HG02884 (cell line): ENCODE data around the gene RND3.

Source experiments
- ATAC-seq: cut with Tn5 transposase; IDR thresholded peaks from one replicate; pipeline ENCODE4 v1.9.1; 2021; ENCODE audit warnings: mild to moderate bottlenecking, moderate library complexity; ENCODE audit not compliant: unreplicated experiment

The RND3 gene

GRCh38 chr2:150445398-150445797 is 42.1 kb downstream of the RND3 start:
- no peak for ATAC-seq

DNA sequence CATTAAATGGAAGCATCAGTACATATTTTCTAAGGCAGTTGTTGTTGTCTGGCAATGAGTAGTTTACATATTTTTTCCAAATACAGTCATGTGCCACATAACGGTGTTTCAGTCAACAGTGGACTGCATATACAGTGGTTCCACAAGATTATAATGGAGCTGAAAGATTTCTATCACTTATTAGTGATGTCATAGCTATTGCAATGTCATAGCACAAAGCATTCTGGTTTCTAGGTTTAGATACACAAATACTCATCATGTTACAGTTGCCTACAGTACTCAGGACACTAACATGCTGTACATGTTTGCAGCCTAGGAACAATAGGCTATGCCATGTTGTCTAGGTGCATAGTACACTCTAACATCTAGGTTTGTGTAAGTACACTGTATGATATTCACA is 45.0 kb downstream of the RND3 start:
- ATAC-seq = no peak

DNA sequence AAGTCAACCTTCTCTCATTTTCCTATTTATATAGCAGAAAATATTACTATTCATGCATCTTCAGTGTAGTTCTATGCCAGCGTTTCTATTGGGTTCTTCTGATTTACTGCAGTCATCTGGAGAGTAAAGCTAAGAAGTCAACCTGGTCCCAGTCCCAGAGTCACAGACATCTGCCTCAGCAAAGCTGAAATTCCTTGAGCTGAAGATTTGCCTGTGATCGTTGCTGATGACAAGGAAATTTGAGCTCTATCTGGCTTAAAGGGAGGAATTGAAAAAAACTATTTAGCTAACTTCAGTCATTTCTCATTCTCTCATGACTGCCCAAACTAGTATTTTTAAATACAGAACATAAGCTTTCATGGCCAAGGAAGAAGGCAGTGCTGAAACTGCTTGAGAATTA is 45.7 kb downstream of the RND3 start:
- no peak for ATAC-seq

DNA sequence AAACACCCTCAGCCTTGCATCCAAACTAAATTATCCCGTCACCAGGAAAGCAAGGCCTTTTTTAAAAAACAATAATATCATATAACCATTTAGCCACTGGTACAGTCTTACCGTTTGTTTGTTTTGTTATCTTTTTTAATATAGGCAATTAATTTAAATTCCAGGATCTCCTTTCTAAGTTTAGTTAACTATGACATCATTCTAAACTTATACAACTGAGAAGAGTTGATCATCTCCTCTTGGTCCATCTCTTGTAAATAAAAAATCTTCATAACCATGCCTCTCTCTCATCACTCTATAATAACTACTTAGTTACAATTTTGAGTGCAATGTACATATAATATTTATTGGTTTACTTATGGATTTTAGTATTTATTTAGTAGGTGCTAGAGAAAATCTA is 46.2 kb downstream of the RND3 start:
- no peak for ATAC-seq

GRCh38 chr2:150438654-150439053 is 48.8 kb downstream of the RND3 start:
- ATAC-seq = no peak

DNA sequence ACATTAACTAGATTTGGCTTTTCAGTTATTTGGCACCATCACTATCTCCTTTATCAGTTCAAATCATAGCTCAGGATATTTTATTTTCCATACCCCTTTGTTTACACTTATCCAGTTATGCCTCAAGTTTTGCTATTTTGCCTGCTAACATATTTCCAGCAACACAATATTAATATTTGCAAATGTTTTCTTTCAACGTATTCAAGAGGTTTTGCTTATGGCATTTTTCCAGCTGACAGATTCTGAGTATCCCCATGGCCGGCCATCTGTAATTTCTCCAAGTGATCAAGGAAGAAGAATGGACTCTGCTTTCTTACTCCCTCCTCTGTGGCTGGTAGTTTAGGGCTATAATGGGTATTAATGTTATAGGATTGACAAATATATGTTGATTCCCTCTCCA is 49.4 kb downstream of the RND3 start:
- ATAC-seq = no peak

DNA sequence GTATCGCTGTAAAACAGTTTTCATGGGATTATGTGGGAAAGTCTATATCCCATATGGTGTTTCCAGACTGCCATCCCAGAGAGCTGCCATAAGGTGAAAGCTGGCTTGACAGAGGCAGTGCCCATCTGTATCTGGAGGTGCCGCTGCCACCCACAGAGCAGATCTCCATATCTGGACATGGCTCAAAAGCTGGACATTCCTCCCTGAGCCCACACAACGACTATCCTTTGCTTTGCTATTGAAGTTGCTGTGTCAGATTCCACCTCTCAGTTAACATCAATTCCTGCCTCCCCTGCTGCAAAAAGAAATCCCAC is 55.2 kb downstream of the RND3 start:
- ATAC-seq = no peak

DNA sequence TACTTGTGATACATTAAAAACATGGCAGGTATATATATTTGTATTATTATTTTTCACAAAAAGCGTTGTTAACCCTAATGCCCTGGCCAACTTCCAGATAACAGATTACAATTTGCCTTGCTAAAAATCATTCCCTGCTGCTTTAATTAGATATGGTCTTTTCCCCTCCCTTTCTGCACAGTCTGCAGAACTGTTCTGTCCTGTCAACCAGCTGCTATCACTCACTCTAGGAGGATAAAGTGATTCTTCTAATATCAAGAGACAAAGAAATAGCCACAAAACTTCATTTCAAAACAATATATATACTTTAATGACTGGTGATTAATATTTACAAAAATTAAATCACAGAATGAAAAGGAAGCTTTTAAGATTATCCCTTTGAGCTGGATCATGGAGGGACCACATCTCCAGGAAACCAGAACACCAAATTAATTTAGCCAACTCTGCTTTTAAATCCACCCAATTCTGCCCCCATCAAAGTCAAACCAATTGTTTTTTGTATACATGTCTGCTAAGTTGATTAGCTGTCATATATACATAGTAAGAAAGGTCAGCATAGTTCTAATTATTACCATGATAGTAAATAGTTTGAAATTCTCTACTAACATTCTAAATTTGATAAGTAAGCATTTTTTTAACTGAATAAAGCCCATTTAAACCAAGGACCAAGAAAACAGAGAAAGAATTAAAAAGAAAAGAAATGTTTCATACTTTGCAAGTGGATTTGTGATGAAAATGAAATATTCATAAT is 55.7 kb downstream of the RND3 start:
- no peak for ATAC-seq

DNA sequence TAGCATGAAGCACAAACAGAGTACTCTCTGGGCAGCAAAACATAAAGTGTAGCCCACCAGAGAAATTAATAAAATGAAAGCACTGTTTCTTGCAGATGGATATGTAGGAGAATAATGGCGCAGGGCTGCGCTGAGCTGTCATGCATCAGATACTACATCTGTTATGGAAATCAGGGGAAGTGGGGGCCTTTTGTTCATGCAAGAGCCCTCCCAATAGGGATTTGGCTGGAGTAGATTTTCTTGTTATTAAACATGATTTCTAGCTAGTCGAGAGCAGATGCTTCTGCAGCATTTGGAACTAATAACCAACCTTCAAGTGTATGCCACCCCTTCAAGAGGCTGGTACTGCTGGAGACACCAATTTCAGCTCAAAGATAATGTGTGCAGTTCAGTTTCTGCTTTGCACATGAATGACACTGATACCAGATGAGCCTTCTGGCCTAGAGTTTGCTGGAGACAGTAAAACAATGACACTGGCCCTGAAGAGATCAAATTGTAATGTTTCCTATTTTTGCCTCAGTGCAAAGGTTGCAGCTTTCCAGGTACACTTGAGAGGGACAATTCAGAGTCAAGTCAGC is 58.0 kb downstream of the RND3 start:
- no peak for ATAC-seq

DNA sequence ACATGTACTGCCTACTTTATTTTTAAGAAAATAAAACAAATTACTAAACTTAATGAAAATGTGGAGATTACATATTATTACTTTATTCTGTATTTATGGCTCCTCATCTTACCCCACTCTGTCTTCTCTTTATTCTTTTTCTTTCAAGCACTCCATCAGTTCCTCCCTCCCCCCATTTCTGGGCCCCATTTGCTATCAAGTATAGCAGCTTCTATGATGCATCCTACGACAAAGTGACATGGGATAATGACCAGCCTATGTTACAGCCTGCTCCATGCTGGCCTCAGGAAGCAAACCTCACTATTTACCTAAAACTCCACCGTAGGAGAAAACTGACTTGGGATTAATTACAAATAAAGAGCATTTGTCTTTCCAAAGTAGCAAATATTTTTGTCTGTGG is 58.8 kb downstream of the RND3 start:
- ATAC-seq = no peak

DNA sequence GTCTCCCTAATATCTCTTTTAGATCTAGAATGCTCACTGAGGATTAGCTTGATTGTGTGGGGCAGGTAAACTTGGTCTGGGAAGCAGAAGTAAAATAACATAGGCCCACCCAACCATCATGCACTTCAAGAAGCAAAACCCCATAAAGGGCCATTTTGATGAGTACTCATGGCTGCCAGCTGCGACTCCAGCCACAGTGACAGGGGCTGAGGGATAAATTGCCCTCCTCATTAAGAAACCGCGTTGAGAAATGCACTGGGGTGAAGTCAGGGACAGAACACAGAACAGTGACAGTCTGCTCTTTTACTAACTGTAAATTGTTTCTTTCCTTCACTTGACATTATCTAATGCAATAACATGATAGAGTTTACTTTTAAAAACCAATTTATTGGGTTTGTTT is 60.2 kb downstream of the RND3 start:
- ATAC-seq = no peak

DNA sequence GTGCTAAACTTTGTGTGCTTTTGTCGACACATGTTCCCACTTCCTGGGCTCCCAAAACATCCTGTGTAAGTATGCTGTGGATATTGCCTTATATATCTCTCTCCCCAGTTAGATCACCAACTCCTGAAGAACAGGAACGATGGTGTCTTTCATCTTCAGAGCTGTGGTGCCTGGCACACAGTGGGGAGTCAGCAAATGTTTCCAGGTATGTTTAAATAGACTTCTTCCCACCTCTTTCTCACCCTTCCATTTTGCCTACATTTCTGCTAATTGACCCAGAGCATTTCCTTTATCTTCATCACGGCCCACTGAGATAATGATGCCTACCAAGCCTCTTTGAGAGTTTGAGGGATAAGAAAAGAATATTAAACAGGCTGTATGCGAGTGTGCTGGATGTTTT is 60.7 kb downstream of the RND3 start:
- no peak for ATAC-seq

DNA sequence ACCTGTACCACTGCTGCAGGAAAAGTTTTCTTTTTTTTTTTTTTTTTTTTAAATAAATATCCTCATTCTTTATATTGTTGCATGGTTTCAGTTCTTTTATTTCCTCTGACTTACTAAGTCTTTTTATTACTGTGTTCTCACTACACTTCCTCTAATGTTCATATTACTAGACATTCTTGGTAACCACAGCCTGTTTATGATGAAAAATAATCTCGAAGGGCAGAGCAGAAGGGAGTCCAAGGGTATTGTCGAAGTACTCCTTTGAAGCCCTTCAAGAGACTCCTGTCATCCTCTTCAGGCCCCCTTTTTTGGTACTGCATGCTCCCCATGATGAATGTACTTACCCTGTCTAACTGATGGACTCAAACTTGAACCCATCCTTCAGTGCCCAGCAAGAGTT is 61.2 kb downstream of the RND3 start:
- ATAC-seq = no peak

DNA sequence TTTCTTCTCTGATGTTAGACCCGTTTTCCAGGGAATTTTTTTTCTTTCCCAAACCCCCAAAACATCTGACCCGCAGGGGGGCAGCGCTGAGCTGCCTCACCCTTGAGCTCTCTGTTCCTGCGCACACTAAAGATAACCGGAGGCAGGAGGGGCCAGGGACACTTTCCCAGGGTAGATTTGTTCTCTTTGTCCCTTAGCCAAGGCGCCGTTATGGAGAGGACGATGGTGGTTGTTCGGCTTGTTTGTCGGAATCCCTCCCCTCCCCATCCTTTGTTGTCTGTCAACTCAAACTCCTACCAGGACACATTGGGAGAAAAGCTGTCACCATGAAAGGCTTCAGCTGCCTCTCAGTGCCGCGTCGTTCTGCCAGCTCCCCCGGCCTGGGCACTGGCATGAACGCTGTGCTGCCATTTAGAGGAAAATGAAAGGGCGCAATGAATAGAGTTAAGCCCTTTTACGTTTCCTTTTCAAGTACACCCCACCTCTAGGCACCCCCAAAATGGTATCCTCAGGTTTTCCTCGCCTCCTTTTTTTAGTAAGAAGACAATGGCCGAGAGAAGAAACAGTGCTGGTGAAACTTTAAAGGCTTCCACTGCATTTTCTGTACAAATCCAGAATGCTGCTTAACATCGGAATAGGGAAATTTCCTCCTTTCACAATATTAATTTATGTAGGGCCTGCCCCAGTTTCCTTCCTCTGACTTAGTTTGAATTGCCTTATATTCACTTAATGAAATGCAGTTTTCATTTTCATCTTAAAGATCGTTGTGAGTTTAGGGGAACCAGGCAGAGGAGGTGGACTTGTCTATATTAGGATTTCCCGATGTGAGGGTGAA is 62.1 kb downstream of the RND3 start:
- ATAC-seq = no peak

GRCh38 chr2:150424406-150424805 is 63.1 kb downstream of the RND3 start:
- ATAC-seq = no peak

- ATAC-seq = no peak
Measured at GRCh38 chr2:150421126-150421651, 66.3 kb downstream of the RND3 start.

- ATAC-seq = no peak
Measured at GRCh38 chr2:150418916-150419315, 68.6 kb downstream of the RND3 start.
